ENCODE results near the gene UBE2I.
A peak's percentile ranks its signal among the peaks of the same experiment; 100 is the strongest.
"Not testable (repeated sequence)": the region's sequence is repeated elsewhere in the genome, so short reads cannot be mapped to it uniquely, and the experiment has no call there.

Gene UBE2I

GRCh38 chr16:1327619-1327947 lies 18.1 kb downstream of the UBE2I start:
- H3K27ac ChIP-seq (replicated peaks) = no peak overlapping the region
- TF ChIP-seq SPI1 (IDR thresholded peaks at IDR 0.05; ENCODE audit: borderline replicate concordance, low read depth) = no peak
- no peak for TF ChIP-seq REST (IDR thresholded peaks at IDR 0.05; ENCODE audit: insufficient replicate concordance, low read depth)
- TF ChIP-seq POLR2AphosphoS5 (IDR thresholded peaks at IDR 0.05; ENCODE audit: low read depth) = no peak
- no peak for TF ChIP-seq GABPA (IDR thresholded peaks at IDR 0.05; ENCODE audit: low read depth)
- TF ChIP-seq CTCF (IDR thresholded peaks at IDR 0.05; ENCODE audit: insufficient read depth, low read length) = no peak
- H3K27me3 ChIP-seq (ENCODE audit: insufficient read depth, poor library complexity, severe bottlenecking) = peaks cover 15% of the 10 kb centered on the region
- DNase-seq (ENCODE audit: low read depth in 1 of 2, low spot score in 1 of 2) = no peak
- H3K4me3 ChIP-seq (replicated peaks; ENCODE audit: insufficient read depth, low read length) = no peak overlapping the region

- H3K27ac ChIP-seq (replicated peaks); H3K4me3 ChIP-seq (replicated peaks; ENCODE audit: insufficient read depth, low read length); DNase-seq (ENCODE audit: low read depth in 1 of 2, low spot score in 1 of 2): not testable (repeated sequence)
- peaks cover 19% of the 10 kb centered on the region for H3K27me3 ChIP-seq (ENCODE audit: insufficient read depth, poor library complexity, severe bottlenecking)
These were observed 18.7 kb downstream of the UBE2I start for GRCh38 chr16:1328136-1328535.

GRCh38 chr16:1328961-1329360 lies 19.5 kb downstream of the UBE2I start:
- not testable (repeated sequence) for H3K4me3 ChIP-seq (replicated peaks; ENCODE audit: insufficient read depth, low read length); H3K27ac ChIP-seq (replicated peaks); DNase-seq (ENCODE audit: low read depth in 1 of 2, low spot score in 1 of 2)
- peaks cover 24% of the 10 kb centered on the region for H3K27me3 ChIP-seq (ENCODE audit: insufficient read depth, poor library complexity, severe bottlenecking)

GRCh38 chr16:1330260-1330914 lies 21.0 kb downstream of the UBE2I start:
- Histone ChIP-seq H3K27ac (replicated peaks) (no peak overlapping the region), H3K27me3 (ENCODE audit: insufficient read depth, poor library complexity, severe bottlenecking) (peaks cover 38% of the 10 kb centered on the region), H3K4me3 (replicated peaks; ENCODE audit: insufficient read depth, low read length) (no peak overlapping the region)
- TF ChIP-seq CTCF (IDR thresholded peaks at IDR 0.05; ENCODE audit: insufficient read depth, low read length) (peak; percentile 57), REST (IDR thresholded peaks at IDR 0.05; ENCODE audit: insufficient replicate concordance, low read depth) (no peak), GABPA (IDR thresholded peaks at IDR 0.05; ENCODE audit: low read depth) (no peak)
- no peak for DNase-seq (ENCODE audit: low read depth in 1 of 2, low spot score in 1 of 2)

GRCh38 chr16:1330931-1331711 lies 21.7 kb downstream of the UBE2I start:
- no peak overlapping the region for H3K27ac ChIP-seq (replicated peaks)
- DNase-seq (ENCODE audit: low read depth in 1 of 2, low spot score in 1 of 2) = no peak
- TF ChIP-seq SPI1 (IDR thresholded peaks at IDR 0.05; ENCODE audit: borderline replicate concordance, low read depth) = no peak
- TF ChIP-seq POLR2AphosphoS5 (IDR thresholded peaks at IDR 0.05; ENCODE audit: low read depth) = no peak
- no peak for TF ChIP-seq REST (IDR thresholded peaks at IDR 0.05; ENCODE audit: insufficient replicate concordance, low read depth)
- H3K4me3 ChIP-seq (replicated peaks; ENCODE audit: insufficient read depth, low read length) = no peak overlapping the region
- peaks cover 45% of the 10 kb centered on the region for H3K27me3 ChIP-seq (ENCODE audit: insufficient read depth, poor library complexity, severe bottlenecking)
